RWPE1 (cell line): ENCODE data around the gene SETDB1.
A peak's percentile ranks its signal among the peaks of the same experiment; 100 is the strongest.

Source experiments
- CTCF ChIA-PET: fragments of 350-600 bp; sonication (Branson Sonifier 250); formaldehyde crosslinking; extraction: SDS; loops from one replicate; lab custom pipeline; 2021; lab: Yijun Ruan, JAX
- POLR2A ChIA-PET: fragments of 400-600 bp; formaldehyde crosslinking; extraction: SDS; loops from one replicate; lab custom pipeline; 2020; ENCODE audit warnings: antibody characterized with exemption; ENCODE audit not compliant: low non-redundant PET; lab: Yijun Ruan, JAX
- DNase-seq: peaks from one replicate; pipeline ENCODE4 v3.0.0; 2012; ENCODE audit warnings: low spot score
- H3K27ac ChIP-seq: fragments of 450-650 bp; 2 replicates; pipeline ENCODE4 v1.5.1; 2017
- TF ChIP-seq, protein P1 (sequence below): fragments of 450-650 bp; conservative IDR thresholded peaks from 2 replicates; pipeline ENCODE4 v1.5.1; 2017; ENCODE audit warnings: low read depth, mild to moderate bottlenecking

The SETDB1 gene

DNA sequence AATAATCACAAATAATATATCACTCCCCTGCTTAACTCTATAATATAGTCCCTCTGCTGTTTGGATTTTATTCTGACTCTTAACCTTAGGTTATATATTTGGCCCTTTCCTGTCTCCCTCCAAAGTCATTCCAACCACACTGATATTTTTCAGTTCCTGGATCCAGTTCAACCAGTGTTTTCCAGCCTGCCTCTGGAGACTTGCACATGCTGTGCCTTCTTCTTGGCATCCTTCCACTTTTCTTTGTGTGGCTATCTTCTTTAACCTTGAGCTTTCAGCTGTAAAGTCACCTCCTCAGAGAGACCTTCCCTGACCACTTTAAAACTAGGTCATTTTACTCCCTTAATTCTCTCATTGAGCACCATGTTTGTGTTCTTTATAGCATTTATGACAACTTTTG, 29.1 kb downstream of the SETDB1 start:
- ChIA-PET CTCF (interaction anchor here (0.6 kb wide), 1 partner anchor 21 kb away, joined by 4 read pairs; no protein-coding TSS in a partner anchor), POLR2A (interaction anchor here (0.5 kb wide), 1 partner anchor 377 kb away, joined by 3 read pairs; no protein-coding TSS in a partner anchor)
- no peak overlapping the region for H3K27ac ChIP-seq
- DNase-seq = no peak
- TF ChIP-seq, protein P1, sequence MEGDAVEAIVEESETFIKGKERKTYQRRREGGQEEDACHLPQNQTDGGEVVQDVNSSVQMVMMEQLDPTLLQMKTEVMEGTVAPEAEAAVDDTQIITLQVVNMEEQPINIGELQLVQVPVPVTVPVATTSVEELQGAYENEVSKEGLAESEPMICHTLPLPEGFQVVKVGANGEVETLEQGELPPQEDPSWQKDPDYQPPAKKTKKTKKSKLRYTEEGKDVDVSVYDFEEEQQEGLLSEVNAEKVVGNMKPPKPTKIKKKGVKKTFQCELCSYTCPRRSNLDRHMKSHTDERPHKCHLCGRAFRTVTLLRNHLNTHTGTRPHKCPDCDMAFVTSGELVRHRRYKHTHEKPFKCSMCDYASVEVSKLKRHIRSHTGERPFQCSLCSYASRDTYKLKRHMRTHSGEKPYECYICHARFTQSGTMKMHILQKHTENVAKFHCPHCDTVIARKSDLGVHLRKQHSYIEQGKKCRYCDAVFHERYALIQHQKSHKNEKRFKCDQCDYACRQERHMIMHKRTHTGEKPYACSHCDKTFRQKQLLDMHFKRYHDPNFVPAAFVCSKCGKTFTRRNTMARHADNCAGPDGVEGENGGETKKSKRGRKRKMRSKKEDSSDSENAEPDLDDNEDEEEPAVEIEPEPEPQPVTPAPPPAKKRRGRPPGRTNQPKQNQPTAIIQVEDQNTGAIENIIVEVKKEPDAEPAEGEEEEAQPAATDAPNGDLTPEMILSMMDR = no peak

DNA sequence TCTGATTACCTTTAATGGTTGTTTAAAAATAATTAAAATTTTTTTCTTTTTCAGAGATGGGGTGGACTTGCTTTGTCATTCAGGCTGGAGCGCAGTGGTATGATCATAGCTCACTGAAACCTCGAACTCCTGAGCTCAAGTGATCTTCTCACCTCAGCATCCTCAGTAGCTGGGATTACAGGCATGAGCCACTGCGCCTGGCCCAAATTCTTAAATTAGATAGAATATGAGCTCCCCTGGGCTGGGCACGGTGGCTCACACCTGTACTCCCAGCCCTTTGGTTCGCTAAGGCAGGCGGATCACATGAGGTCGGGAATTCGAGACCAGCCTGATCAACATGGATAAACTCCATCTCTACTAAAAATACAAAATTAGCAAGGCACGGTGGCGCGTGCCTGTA, 31.5 kb downstream of the SETDB1 start:
- no peak overlapping the region for H3K27ac ChIP-seq
- no peak for DNase-seq
- CTCF ChIA-PET = interaction anchor here (0.6 to 1.2 kb wide), 7 partner anchors 11 to 637 kb away, joined by 3 to 4 read pairs (median 3); no protein-coding TSS in a partner anchor
- TF ChIP-seq, protein P1 = no peak
- POLR2A ChIA-PET = interaction anchor here (0.7 kb wide), 1 partner anchor 196 kb away, joined by 3 read pairs; no protein-coding TSS in a partner anchor

DNA sequence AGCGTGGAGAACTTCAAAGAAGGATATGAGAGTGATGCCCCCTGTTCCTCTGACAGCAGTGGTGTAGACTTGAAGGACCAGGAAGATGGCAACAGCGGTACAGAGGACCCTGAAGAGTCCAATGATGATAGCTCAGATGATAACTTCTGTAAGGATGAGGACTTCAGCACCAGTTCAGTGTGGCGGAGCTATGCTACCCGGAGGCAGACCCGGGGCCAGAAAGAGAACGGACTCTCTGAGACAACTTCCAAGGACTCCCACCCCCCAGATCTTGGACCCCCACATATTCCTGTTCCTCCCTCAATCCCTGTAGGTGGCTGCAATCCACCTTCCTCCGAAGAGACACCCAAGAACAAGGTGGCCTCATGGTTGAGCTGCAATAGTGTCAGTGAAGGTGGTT, 34.5 kb downstream of the SETDB1 start:
- ChIA-PET POLR2A (interaction anchor here (0.5 kb wide), 1 partner anchor 409 kb away, joined by 4 read pairs; no protein-coding TSS in a partner anchor), CTCF (no interaction called here)
- H3K27ac ChIP-seq = peak overlapping the region; percentile 21; the same call in 1 of the 2 replicates
- no peak for DNase-seq
- TF ChIP-seq, protein P1 = no peak

DNA sequence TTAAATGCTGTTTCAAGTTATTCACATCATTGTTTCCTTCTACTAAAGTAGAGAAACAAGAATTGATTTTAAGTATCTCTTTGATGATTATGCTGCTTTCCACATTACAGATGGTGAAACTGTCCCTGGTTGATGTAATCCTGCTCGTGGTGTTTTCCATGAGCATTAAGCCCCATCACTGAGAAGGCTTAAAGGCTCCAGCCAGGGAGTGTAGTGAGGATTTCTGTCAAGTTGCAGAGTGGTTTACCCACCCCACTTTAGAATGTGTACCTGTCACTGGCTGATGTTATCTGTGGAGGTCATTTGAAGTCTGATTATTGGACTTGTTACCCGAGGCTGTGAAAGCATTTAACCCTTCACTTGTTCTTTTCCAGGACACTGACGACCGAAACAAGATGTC, 35.6 kb downstream of the SETDB1 start:
- POLR2A ChIA-PET = no interaction called here
- TF ChIP-seq, protein P1 = no peak
- CTCF ChIA-PET = no interaction called here
- H3K27ac ChIP-seq = no peak overlapping the region
- DNase-seq = no peak

DNA sequence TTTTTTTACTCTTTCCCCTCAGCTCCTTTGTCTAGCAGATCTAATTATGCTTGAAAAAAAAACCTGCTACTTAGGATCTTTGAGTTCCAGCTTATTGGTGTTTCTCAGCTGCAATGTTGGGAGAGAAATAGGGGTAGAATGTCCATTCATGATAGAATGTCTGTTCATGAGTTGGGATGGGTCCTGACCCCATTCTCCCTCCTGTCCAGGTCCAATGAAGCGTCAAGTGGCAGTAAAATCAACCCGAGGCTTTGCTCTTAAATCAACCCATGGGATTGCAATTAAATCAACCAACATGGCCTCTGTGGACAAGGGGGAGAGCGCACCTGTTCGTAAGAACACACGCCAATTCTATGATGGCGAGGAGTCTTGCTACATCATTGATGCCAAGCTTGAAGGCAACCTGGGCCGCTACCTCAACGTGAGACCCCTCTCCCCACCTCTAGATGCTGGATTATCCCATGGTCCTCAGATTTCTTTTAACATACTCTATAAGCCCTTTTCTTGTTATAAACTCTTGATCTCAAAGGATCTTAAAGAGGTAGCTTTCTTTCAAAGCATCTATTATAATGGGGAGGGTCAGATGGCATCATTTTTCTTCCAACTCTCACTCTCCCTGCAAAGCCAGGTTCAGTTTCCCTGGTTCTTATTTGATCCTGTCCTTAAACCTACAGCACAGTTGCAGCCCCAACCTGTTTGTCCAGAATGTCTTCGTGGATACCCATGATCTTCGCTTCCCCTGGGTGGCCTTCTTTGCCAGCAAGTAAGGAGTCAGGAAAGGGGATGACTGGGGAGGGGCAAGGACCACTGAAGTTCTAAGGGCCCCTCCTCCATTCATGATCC, 37.4 kb downstream of the SETDB1 start:
- ChIA-PET CTCF (no interaction called here), POLR2A (interaction anchor here (0.6 kb wide), 1 partner anchor 334 kb away, joined by 8 read pairs; no protein-coding TSS in a partner anchor)
- no peak overlapping the region for H3K27ac ChIP-seq
- TF ChIP-seq, protein P1 = no peak
- no peak for DNase-seq

DNA sequence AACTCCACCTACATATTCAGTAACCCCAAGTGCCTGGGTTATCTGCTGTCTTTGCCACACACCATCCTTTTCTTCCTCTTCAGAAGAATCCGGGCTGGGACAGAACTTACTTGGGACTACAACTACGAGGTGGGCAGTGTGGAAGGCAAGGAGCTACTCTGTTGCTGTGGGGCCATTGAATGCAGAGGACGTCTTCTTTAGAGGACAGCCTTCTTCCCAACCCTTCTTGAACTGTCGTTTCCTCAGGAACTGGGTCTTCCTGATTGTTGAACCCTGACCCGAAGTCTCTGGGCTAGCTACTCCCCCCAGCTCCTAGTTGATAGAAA, 38.0 kb downstream of the SETDB1 start:
- ChIA-PET POLR2A (no interaction called here), CTCF (no interaction called here)
- no peak overlapping the region for H3K27ac ChIP-seq
- no peak for DNase-seq
- TF ChIP-seq, protein P1 = no peak
